Upper lobe of left lung (tissue), 6 donors: ENCODE data around the gene TMEM106C. TPM values are rescaled to one million over a fixed set of nuclear protein-coding genes. Genes with fewer than 3 reads are reported as not detected.
A peak's percentile ranks its signal among the peaks of the same experiment; 100 is the strongest.

Experiments used
- ATAC-seq, 2 donors: fragments of 200-7000 bp; cut with Tn5 transposase; one replicate each; pipeline ENCODE4 v1.9.1; 2022; ENCODE audit warnings: mild to moderate bottlenecking in 2 of 2, moderate library complexity in 2 of 2; ENCODE audit not compliant: low FRiP score in 2 of 2
- DNase-seq, 2 donors: peaks; one replicate each; pipeline ENCODE4 v3.0.0-alpha.2; 2019 to 2020
- H3K27ac ChIP-seq, 4 donors: fragments of 200-600 bp; sonication (generic); one replicate each; pipeline ENCODE4 v1.5.1; 2016 to 2019
- H3K27me3 ChIP-seq, 4 donors: fragments of 200-600 bp; sonication (generic); one replicate each; pipeline ENCODE4 v1.5.1; 2017 to 2019
- H3K36me3 ChIP-seq, 4 donors: fragments of 200-600 bp; sonication (generic); one replicate each; pipeline ENCODE4 v1.5.1; 2016 to 2019
- H3K4me1 ChIP-seq, 4 donors: fragments of 200-600 bp; sonication (generic); one replicate each; pipeline ENCODE4 v1.5.1; 2018 to 2019
- H3K4me3 ChIP-seq, 4 donors: fragments of 200-600 bp; sonication (generic); one replicate each; pipeline ENCODE4 v1.5.1; 2017 to 2019; ENCODE audit warnings: mild to moderate bottlenecking in 2 of 4, moderate library complexity in 1 of 4
- H3K9me3 ChIP-seq, 4 donors: fragments of 200-600 bp; sonication (generic); one replicate each; pipeline ENCODE4 v1.5.1; 2018 to 2019
- EP300 ChIP-seq, 4 donors: sonication (generic); formaldehyde crosslinking; IDR thresholded peaks; one replicate each; pipeline ENCODE4 v1.5.1; 2017; ENCODE audit warnings: antibody characterized with exemption in 4 of 4, control low read depth in 2 of 4
- POLR2A ChIP-seq, 4 donors: fragments of 450-650 bp; IDR thresholded peaks; one replicate each; pipeline ENCODE4 v1.5.1; 2016 to 2017; ENCODE audit warnings: antibody characterized with exemption in 4 of 4, mild to moderate bottlenecking in 2 of 4
- POLR2AphosphoS5 ChIP-seq, 2 donors: sonication (generic); formaldehyde crosslinking; IDR thresholded peaks; one replicate each; pipeline ENCODE4 v1.5.1; 2017; ENCODE audit warnings: antibody characterized with exemption in 2 of 2
- WGBS, 2 donors: methylation state at CpG; one replicate each; pipeline ENCODE4 v1.1.5; 2017 to 2018; 5-methylcytosine and 5-hydroxymethylcytosine counted together
- total RNA-seq, 6 donors: library from RNA; depleted of rRNA in 4 of 6; stranded (reverse); fragments of >200 nt in 4 of 6; gene quantifications; one replicate each; pipeline versions ENCODE4 v1.1.0 to v1.2.1, GENCODE V29; 2016 to 2021
- TF ChIP-seq, protein P1 (sequence below), 6 experiments: fragments of 450-650 bp in 4 of 6; fragments of 200-600 bp in 2 of 6; sonication (generic) in 2 of 6; IDR thresholded peaks; one replicate each; pipeline ENCODE4 v1.5.1; 2016 to 2019; ENCODE audit warnings: antibody characterized with exemption in 6 of 6
- donor health status: DM: no; HTN: no; CAD: no; lungs with moderate emphysema.
- donor health status: DM: no; HTN: yes; CAD: no; lungs with severe emphysema.

Gene TMEM106C
- total RNA-seq, 6 donors from 2014 or later: 32.8 to 90.6 (median 38.5) TPM

DNA sequence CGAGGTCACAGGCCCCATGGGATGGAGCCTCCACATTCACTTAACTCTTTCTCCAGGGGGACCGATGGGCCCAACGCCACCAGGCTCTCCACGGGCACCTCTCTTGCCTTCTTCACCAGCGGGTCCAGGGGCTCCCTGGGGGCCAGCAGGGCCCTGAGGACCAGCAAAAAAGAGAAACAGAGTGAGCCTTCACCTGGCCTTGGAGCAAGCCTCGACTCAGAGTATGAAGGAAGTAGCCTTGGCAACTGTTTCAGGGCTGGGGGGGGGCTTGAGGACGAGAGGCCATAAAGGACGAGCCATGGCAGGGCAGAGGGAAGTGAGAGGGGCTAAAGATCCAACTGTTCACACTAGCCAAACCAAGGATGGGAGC lies 22.9 kb downstream of the TMEM106C start:
- H3K27ac ChIP-seq: no peak overlapping the region
- WGBS, 2 donors: 75 to 78% methylated on average over 8 of the region's 8 CpGs
- H3K27me3 ChIP-seq: no peaks in the 10 kb centered on the region
- H3K36me3 ChIP-seq: no peaks in the 10 kb centered on the region
- no peak overlapping the region for H3K4me3 ChIP-seq
- TF ChIP-seq EP300 (IDR thresholded peaks at IDR 0.05): no peak
- TF ChIP-seq, protein P1, sequence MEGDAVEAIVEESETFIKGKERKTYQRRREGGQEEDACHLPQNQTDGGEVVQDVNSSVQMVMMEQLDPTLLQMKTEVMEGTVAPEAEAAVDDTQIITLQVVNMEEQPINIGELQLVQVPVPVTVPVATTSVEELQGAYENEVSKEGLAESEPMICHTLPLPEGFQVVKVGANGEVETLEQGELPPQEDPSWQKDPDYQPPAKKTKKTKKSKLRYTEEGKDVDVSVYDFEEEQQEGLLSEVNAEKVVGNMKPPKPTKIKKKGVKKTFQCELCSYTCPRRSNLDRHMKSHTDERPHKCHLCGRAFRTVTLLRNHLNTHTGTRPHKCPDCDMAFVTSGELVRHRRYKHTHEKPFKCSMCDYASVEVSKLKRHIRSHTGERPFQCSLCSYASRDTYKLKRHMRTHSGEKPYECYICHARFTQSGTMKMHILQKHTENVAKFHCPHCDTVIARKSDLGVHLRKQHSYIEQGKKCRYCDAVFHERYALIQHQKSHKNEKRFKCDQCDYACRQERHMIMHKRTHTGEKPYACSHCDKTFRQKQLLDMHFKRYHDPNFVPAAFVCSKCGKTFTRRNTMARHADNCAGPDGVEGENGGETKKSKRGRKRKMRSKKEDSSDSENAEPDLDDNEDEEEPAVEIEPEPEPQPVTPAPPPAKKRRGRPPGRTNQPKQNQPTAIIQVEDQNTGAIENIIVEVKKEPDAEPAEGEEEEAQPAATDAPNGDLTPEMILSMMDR (IDR thresholded peaks at IDR 0.05): no peak
- no peak for TF ChIP-seq POLR2A (IDR thresholded peaks at IDR 0.05)
- TF ChIP-seq POLR2AphosphoS5 (IDR thresholded peaks at IDR 0.05): no peak
- ATAC-seq: no peak
- H3K4me1 ChIP-seq: peaks cover 0 to 5% (median under 1%) of the 10 kb centered on the region in 4 donors
- no peak for DNase-seq
- no peaks in the 10 kb centered on the region for H3K9me3 ChIP-seq

DNA sequence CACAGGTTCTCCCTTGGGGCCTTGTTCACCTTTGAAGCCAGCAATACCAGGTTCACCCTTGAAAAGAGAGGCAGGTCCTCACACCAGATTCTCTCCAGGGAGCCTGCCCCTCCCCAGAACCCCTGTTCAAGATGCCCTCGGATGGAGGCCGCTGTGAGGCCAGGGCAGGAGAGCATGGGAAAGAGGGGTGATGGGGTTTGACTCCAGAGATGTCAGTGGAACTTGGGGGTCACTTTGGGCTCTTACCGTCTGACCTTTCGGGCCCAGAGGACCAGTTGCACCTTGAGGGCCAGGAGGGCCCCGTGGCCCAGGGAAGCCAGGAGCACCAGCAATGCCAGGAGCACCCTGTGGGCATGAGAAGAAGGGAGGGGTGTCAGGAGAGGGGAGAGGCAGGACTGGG lies 23.4 kb downstream of the TMEM106C start:
- WGBS, 2 donors: 91 to 95% methylated on average over 5 of the region's 5 CpGs
- DNase-seq (peak in 1 of 2 donors; percentile 53), ATAC-seq (no peak)
- H3K27ac ChIP-seq: no peak overlapping the region
- H3K4me1 ChIP-seq: no peaks in the 10 kb centered on the region
- no peaks in the 10 kb centered on the region for H3K27me3 ChIP-seq
- no peaks in the 10 kb centered on the region for H3K36me3 ChIP-seq
- TF ChIP-seq POLR2A (IDR thresholded peaks at IDR 0.05) (no peak), EP300 (IDR thresholded peaks at IDR 0.05) (no peak)
- H3K4me3 ChIP-seq: no peak overlapping the region
- no peaks in the 10 kb centered on the region for H3K9me3 ChIP-seq

DNA sequence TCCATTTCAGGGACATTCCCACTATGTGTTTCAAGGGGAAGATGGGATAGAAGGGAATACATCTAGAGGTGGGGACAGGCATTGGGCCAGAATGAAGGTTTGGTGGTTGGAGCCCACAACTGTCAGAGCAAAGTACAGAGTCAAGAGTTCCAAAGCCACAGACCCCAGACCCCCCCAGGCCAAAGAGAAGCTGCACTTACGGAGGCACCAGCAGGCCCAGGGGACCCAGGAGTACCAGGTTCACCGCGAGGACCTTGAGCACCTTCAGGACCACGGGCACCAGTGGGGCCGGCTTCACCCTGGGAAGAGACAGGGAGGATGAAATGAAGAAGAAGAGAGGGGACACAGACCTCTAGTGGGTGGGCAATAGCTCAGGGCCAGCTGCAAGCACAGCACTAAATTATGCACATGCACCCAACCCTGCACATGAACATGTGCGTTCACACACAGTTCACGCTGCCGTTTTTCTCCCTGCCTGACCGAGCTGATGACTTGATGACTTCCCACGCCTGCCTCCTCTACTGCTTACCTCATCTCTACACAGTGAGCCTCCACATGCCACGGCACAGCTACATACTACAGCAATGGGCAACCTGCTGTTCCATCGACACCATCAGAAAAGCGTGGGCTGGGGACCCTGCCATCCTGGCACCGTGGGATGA lies 24.1 kb downstream of the TMEM106C start:
- no peak for DNase-seq

DNA sequence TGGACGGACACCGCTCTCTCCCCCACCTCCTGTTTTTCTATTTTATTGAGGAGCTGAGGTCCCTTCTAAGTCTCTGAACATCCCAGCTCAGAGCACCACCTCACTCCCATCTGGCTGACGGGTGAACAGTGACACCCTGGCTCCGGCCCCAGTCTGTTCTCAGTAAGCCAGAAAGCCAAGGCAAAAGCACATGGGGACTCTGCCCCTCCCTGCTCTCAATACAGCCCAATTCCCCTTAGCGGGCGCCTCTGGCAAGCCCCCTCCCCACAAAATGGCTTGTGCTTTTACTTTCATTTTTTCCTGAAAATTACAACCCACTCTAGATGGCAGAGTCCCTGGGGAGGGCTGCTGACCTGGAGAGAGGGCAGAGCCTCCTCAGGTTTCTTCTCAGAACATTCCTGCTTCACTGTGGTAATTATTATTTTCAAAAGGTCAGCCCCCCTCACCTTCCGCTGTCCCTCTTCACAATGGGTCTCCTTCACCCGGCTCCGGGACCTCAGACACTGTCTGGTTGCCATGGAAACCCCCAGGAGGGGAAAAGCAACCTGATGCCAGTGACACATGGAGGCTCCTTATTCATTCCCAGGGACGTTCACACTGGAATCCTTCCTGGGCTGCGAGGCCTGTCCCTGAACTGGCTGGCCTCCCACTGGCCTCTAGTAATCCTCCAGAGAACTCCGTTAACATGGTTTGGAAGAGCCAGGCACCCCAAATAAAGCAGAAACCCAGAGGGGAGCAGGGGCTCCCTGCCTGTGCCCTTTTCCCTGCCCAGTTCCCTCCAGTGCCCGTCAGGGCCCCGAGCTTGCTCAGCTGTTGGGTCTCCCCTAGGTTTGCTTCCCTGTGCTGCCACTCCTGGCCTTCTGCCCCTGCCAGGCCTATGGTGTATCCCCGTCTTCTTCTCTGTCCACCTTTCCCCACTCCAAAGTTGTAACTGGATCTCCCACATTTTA lies 25.0 kb downstream of the TMEM106C start:
- WGBS, 2 donors: 75 to 82% methylated on average over 15 of the region's 15 CpGs
- DNase-seq (no peak), ATAC-seq (peak in 1 of 2 donors; percentile 19)
- no peaks in the 10 kb centered on the region for H3K27me3 ChIP-seq
- H3K4me1 ChIP-seq: no peaks in the 10 kb centered on the region
- no peaks in the 10 kb centered on the region for H3K9me3 ChIP-seq
- no peak overlapping the region for H3K4me3 ChIP-seq
- H3K36me3 ChIP-seq: no peaks in the 10 kb centered on the region
- H3K27ac ChIP-seq: no peak overlapping the region
- TF ChIP-seq POLR2AphosphoS5 (IDR thresholded peaks at IDR 0.05): no peak
- TF ChIP-seq POLR2A (IDR thresholded peaks at IDR 0.05): no peak
- TF ChIP-seq, protein P1 (IDR thresholded peaks at IDR 0.05): no peak
- TF ChIP-seq EP300 (IDR thresholded peaks at IDR 0.05): no peak

More for the DNA sequence above, 24.1 kb downstream of the TMEM106C start:
- WGBS, 2 donors: 85 to 88% methylated on average over 13 to 14 of the region's 14 CpGs
- H3K9me3 ChIP-seq: no peaks in the 10 kb centered on the region
- H3K36me3 ChIP-seq: no peaks in the 10 kb centered on the region
- no peak overlapping the region for H3K27ac ChIP-seq
- ATAC-seq: peak in 1 of 2 donors; percentile 9
- no peaks in the 10 kb centered on the region for H3K4me1 ChIP-seq
- no peaks in the 10 kb centered on the region for H3K27me3 ChIP-seq
- H3K4me3 ChIP-seq: no peak overlapping the region
- TF ChIP-seq POLR2A (IDR thresholded peaks at IDR 0.05) (no peak), POLR2AphosphoS5 (IDR thresholded peaks at IDR 0.05) (no peak)
- TF ChIP-seq, protein P1 (IDR thresholded peaks at IDR 0.05): no peak

DNA sequence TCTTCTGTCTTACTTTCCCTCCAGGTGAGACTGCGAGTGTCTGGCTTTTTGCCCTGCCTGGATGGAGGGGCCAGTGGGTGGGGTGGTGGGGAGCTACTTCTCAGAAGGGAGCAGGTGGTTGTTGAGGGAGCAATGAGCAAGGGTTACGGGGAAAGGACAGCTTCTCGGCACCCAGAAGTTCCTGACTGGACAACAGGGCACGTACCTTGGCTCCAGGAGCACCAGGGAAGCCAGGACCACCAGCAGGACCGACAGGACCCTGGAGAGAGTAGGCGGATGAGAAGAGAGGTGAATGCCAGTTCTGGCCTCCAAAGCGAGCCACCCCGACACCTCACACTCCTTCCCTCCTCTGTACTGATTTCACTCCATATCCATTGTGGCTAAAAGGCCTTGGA lies 25.6 kb downstream of the TMEM106C start:
- Histone ChIP-seq H3K4me1 (no peaks in the 10 kb centered on the region), H3K27ac (no peak overlapping the region), H3K9me3 (no peaks in the 10 kb centered on the region), H3K4me3 (no peak overlapping the region), H3K36me3 (no peaks in the 10 kb centered on the region), H3K27me3 (no peaks in the 10 kb centered on the region)
- ATAC-seq (no peak), DNase-seq (no peak)
- 89 to 93% methylated on average over 8 of the region's 8 CpGs for WGBS, 2 donors
- TF ChIP-seq EP300 (IDR thresholded peaks at IDR 0.05) (no peak), POLR2A (IDR thresholded peaks at IDR 0.05) (no peak), POLR2AphosphoS5 (IDR thresholded peaks at IDR 0.05) (no peak)
- TF ChIP-seq, protein P1 (IDR thresholded peaks at IDR 0.05): no peak
